Measurements from ENCODE around the gene DSTN. TPM values are rescaled to one million over a fixed set of nuclear protein-coding genes. Genes with fewer than 3 reads are reported as not detected.

The DSTN gene
- total and polyA plus RNA-seq, 2 donors (not counting 3 experiments of a cell fraction or from before 2014, with no cell fraction given): 66.1 to 300 TPM

- H3K4me3 ChIP-seq (replicated peaks in 1 of 3; ENCODE audit: insufficient read depth in 1 of 3, low read depth in 1 of 3, low read length in 3 of 3): no peak overlapping the region
- no peak overlapping the region for H3K9ac ChIP-seq (replicated peaks; ENCODE audit: extremely low read depth, insufficient read depth, low read length)
- ChIA-PET POLR2A (no interaction called here), CTCF (interaction anchor here (0.9 to 1.7 kb wide), 3 partner anchors 90 to 313 kb away, joined by 3 to 6 read pairs (median 3); no protein-coding TSS in a partner anchor)
- intact Hi-C loops (cut with micrococcal nuclease) (no loop called here), dilution Hi-C loops (cut with MboI; ENCODE audit: extremely low pct_ligation_motif_present, low sequenced_read_pairs) (no loop called here)
- BruUV-seq (replicated peaks): no TSS peak
- H3K36me3 ChIP-seq (ENCODE audit: control insufficient read depth in 2 of 2, extremely low read depth in 1 of 2, insufficient read depth in 2 of 2, low read length in 2 of 2): peaks cover 13 to 92% of the 10 kb centered on the region in 2 experiments
- H2AFZ ChIP-seq (ENCODE audit: low read depth, low read length): no peak overlapping the region
- no peaks in the 10 kb centered on the region for H3K27me3 ChIP-seq (ENCODE audit: control insufficient read depth in 2 of 2, insufficient read depth in 2 of 2, low read length in 2 of 2)
- no peaks in the 10 kb centered on the region for H4K20me1 ChIP-seq (replicated peaks; ENCODE audit: control insufficient read depth, extremely low read depth, insufficient read depth, low read length)
- no peak overlapping the region for H3K27ac ChIP-seq (ENCODE audit: insufficient read depth, low read depth, low read length)
- no peak for FAIRE-seq
- no peaks in the 10 kb centered on the region for H3K9me3 ChIP-seq (replicated peaks; ENCODE audit: control insufficient read depth, insufficient read depth, low read length)
- DNase-seq (ENCODE audit: low read depth, low spot score): no peak
- H3K4me2 ChIP-seq (ENCODE audit: insufficient read depth, low read length): no peak overlapping the region
- H3K4me1 ChIP-seq (ENCODE audit: control insufficient read depth, extremely low read depth, insufficient read depth, low read length): no peaks in the 10 kb centered on the region
- TF ChIP-seq JUN (IDR thresholded peaks at IDR 0.05; ENCODE audit: borderline replicate concordance, insufficient read depth, insufficient read length, low read depth) (no peak), MYC (IDR thresholded peaks at IDR 0.05; ENCODE audit: low read depth, low read length) (no peak), POLR2AphosphoS5 (IDR thresholded peaks at IDR 0.05; ENCODE audit: insufficient read depth, low read depth, low read length) (no peak), MAX (IDR thresholded peaks at IDR 0.05; ENCODE audit: insufficient read depth, insufficient read length) (no peak)
- no peaks in the 10 kb centered on the region for H3K9me1 ChIP-seq (replicated peaks; ENCODE audit: control insufficient read depth, extremely low read depth, insufficient read depth, low read length)
- H3K79me2 ChIP-seq (ENCODE audit: control insufficient read depth, insufficient read depth, low read length): no peaks in the 10 kb centered on the region
Measured at GRCh38 chr20:17626217-17627007, 56.5 kb downstream of the DSTN start.

GRCh38 chr20:17627101-17627955 lies 57.5 kb downstream of the DSTN start:
- no peaks in the 10 kb centered on the region for H3K9me3 ChIP-seq (replicated peaks; ENCODE audit: control insufficient read depth, insufficient read depth, low read length)
- peaks cover 13 to 91% of the 10 kb centered on the region in 2 experiments for H3K36me3 ChIP-seq (ENCODE audit: control insufficient read depth in 2 of 2, extremely low read depth in 1 of 2, insufficient read depth in 2 of 2, low read length in 2 of 2)
- H3K4me2 ChIP-seq (ENCODE audit: insufficient read depth, low read length): no peak overlapping the region
- no peak overlapping the region for H3K27ac ChIP-seq (ENCODE audit: insufficient read depth, low read depth, low read length)
- no TSS peak for BruUV-seq (replicated peaks)
- ChIA-PET POLR2A (no interaction called here), CTCF (interaction anchor here (0.9 to 1.3 kb wide), 3 partner anchors 90 to 312 kb away, joined by 3 read pairs; no protein-coding TSS in a partner anchor)
- H3K4me1 ChIP-seq (ENCODE audit: control insufficient read depth, extremely low read depth, insufficient read depth, low read length): no peaks in the 10 kb centered on the region
- H3K79me2 ChIP-seq (ENCODE audit: control insufficient read depth, insufficient read depth, low read length): no peaks in the 10 kb centered on the region
- no peaks in the 10 kb centered on the region for H3K9me1 ChIP-seq (replicated peaks; ENCODE audit: control insufficient read depth, extremely low read depth, insufficient read depth, low read length)
- intact Hi-C loops (cut with micrococcal nuclease): no loop called here
- H3K9ac ChIP-seq (replicated peaks; ENCODE audit: extremely low read depth, insufficient read depth, low read length): no peak overlapping the region
- H4K20me1 ChIP-seq (replicated peaks; ENCODE audit: control insufficient read depth, extremely low read depth, insufficient read depth, low read length): no peaks in the 10 kb centered on the region
- no peak overlapping the region for H3K4me3 ChIP-seq (replicated peaks in 1 of 3; ENCODE audit: insufficient read depth in 1 of 3, low read depth in 1 of 3, low read length in 3 of 3)
- dilution Hi-C loops (cut with MboI; ENCODE audit: extremely low pct_ligation_motif_present, low sequenced_read_pairs): no loop called here
- no peak for DNase-seq (ENCODE audit: low read depth, low spot score)
- H2AFZ ChIP-seq (ENCODE audit: low read depth, low read length): no peak overlapping the region
- no peak for TF ChIP-seq GATA2 (IDR thresholded peaks at IDR 0.05; ENCODE audit: insufficient read depth, insufficient read length, low read depth, low read length)
- TF ChIP-seq POLR2A (IDR thresholded peaks at IDR 0.05; ENCODE audit: low read depth, low read length): no peak
- no peak for TF ChIP-seq MAX (IDR thresholded peaks at IDR 0.05; ENCODE audit: insufficient read depth, insufficient read length)
- no peak for TF ChIP-seq EZH2 (IDR thresholded peaks at IDR 0.05; ENCODE audit: borderline replicate concordance, low read depth, low read length, severe bottlenecking)
- no peak for TF ChIP-seq FOS (IDR thresholded peaks at IDR 0.05; ENCODE audit: borderline replicate concordance, insufficient read depth, low read length)
- no peak for TF ChIP-seq JUN (IDR thresholded peaks at IDR 0.05; ENCODE audit: borderline replicate concordance, insufficient read depth, insufficient read length, low read depth)
- TF ChIP-seq MYC (IDR thresholded peaks at IDR 0.05; ENCODE audit: low read depth, low read length): no peak
- no peak for TF ChIP-seq CTCF (IDR thresholded peaks at IDR 0.05; ENCODE audit: extremely low read depth in 1 of 2, insufficient read depth in 1 of 2, low read depth in 1 of 2, low read length in 2 of 2)
- TF ChIP-seq POLR2AphosphoS5 (IDR thresholded peaks at IDR 0.05; ENCODE audit: insufficient read depth, low read depth, low read length): no peak
- H3K27me3 ChIP-seq (ENCODE audit: control insufficient read depth in 2 of 2, insufficient read depth in 2 of 2, low read length in 2 of 2): no peaks in the 10 kb centered on the region
- FAIRE-seq: no peak

Data from endothelial cell of umbilical vein (primary cell).